Measurements from ENCODE around the gene MIDN.
A peak's percentile ranks its signal among the peaks of the same experiment; 100 is the strongest.

MIDN gene

GRCh38 chr19:1243768-1244692 lies 4.4 kb upstream of the MIDN start (continued):
- TF ChIP-seq KLF8 (tag by site-specific recombination; IDR thresholded peaks at IDR 0.05) (peak; percentile 66), HOXA7 (CRISPR knock-in tag; IDR thresholded peaks at IDR 0.05; ENCODE audit: borderline replicate concordance) (no peak), ZEB2 (tag by site-specific recombination; IDR thresholded peaks at IDR 0.05) (peak; percentile 75), ZNF169 (tag by site-specific recombination; IDR thresholded peaks at IDR 0.05) (no peak), ZBTB6 (tag by site-specific recombination; IDR thresholded peaks at IDR 0.05) (no peak), ZNF362 (tag by site-specific recombination; IDR thresholded peaks at IDR 0.05) (no peak), ZBTB11 (tag by site-specific recombination; conservative IDR thresholded peaks at IDR 0.05; ENCODE audit: low read depth) (no peak), ZNF266 (tag by site-specific recombination; IDR thresholded peaks at IDR 0.05; ENCODE audit: low read depth) (no peak), KLF7 (tag by site-specific recombination; IDR thresholded peaks at IDR 0.05; ENCODE audit: borderline replicate concordance) (no peak), ZNF548 (tag by site-specific recombination; IDR thresholded peaks at IDR 0.05) (no peak), ZFP69B (tag by site-specific recombination; IDR thresholded peaks at IDR 0.05) (peak; percentile 97), ZNF2 (tag by site-specific recombination; IDR thresholded peaks at IDR 0.05) (peak; percentile 58; the same call in 1 of the 2 replicates), AEBP2 (tag by site-specific recombination; IDR thresholded peaks at IDR 0.05; ENCODE audit: borderline replicate concordance) (no peak), ZSCAN16 (tag by site-specific recombination; IDR thresholded peaks at IDR 0.05) (no peak), BCL11B (tag by site-specific recombination; IDR thresholded peaks at IDR 0.05; ENCODE audit: low read depth) (0 out of 2 replicates have a peak, but pooled peaks have one; percentile 14), ZNF214 (tag by site-specific recombination; IDR thresholded peaks at IDR 0.05; ENCODE audit: borderline replicate concordance) (no peak), ZSCAN30 (tag by site-specific recombination; IDR thresholded peaks at IDR 0.05) (peak; percentile 61), ZNF26 (tag by site-specific recombination; IDR thresholded peaks at IDR 0.05) (no peak), ZNF530 (tag by site-specific recombination; IDR thresholded peaks at IDR 0.05; ENCODE audit: low read depth) (no peak)
